Activated naive CD4-positive, alpha-beta T cell (primary cell): ENCODE results near the gene XRCC4.

Source experiments
- DNase-seq, 4 experiments: peaks; one replicate each; lab custom pipeline; 2025; lab: John Stamatoyannopoulos, UW

XRCC4 gene

DNA sequence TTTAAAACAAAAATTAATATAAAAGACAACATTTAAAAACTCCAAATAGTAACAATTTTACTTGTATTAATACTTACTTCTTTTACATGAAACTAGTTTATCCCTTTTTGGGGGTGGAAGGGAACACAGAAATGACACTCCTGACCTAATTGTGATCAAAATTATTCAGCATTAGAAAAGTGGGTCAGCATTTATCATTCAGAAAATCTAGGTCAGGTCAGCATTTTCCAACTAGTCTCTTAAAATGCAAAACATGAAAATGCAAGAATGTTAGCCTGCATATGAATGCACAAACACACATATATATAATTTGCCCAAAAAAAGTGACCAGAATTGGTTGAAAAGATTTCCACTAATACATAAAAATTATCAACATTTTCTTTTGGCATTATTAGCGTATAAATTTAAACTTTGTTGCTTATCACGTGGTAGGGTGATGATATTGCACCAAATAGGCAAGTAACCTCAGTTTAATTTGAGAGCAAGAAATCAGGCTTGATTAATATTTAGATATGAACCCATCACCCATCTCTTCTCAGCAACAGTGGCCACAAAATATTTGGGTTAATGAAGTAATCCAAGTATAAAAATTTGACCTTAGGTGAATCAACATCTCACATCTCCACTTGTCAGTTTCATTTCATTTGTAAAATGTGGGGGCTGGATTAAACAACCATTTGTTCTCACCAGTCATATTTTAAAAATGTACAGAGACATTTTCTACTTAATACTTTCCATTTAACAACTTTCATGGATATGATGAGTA lies 5.9 kb upstream of the XRCC4 start:
- DNase-seq = no peak

DNA sequence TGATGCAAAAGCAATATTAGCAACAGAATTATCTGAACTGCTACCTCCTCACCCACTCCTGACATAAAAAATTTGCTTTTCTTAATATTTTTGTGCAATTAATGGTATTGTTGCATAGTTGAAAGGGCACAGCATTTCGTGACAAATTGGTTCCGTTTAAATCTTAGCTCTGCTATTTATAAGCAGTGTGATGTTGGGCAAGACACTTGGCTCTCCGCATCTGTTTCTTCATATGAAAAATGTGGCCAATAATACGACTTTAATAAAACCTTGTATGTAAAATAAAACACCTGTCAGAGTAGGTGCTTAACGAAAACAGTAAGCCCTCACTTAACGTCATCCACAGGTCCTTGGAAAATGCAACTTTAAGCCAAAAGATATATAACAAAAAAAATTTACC lies 4.4 kb upstream of the XRCC4 start:
- DNase-seq = no peak

DNA sequence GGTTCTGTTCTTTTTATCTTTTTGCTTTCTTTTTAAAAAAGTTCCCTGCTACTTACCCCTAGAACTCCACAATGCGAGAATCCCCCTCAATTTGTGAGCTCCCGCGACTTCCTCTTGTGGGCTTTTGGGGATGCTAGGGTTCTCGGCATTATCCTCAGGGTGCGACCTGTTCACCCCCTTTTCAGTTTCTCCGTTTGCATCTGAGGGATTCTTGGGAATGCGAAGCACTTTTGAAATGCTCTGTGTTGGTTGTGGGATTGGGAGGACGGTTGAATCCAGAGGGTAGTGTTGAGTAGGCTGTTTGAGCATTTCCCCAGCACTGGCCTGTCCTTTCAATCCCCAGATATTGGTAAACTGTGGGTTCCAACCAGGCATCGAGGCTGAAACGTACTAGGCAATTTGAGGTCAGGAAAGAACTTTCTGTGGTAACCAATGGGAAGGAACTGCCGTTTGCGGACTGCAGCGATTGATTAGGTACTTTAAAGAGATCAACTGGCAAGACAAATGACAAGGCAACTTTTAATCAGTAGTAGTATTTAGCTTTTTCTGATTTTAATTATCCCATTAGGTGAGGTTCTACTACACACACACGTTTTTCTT lies 415 bp downstream of the XRCC4 start:
- DNase-seq = no peak

DNA sequence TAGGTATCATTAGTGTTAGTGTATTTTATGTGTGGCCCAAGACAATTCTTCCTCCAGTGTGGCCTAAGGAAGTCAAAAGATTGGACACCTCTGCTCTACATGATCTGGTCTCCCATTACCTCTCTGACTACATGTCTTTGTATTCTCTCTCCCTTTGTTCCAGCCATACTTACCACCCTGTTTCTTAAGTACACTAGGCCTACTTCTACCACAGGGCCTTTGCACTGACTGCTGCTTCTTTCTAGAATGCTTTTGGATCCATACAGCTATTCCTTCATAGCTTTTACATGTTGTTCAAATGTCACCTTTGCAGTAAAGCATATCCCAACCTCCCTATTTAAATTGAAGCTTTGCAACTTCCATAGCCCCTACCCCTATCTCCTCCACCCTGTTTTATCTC lies 5.4 kb downstream of the XRCC4 start:
- no peak for DNase-seq

DNA sequence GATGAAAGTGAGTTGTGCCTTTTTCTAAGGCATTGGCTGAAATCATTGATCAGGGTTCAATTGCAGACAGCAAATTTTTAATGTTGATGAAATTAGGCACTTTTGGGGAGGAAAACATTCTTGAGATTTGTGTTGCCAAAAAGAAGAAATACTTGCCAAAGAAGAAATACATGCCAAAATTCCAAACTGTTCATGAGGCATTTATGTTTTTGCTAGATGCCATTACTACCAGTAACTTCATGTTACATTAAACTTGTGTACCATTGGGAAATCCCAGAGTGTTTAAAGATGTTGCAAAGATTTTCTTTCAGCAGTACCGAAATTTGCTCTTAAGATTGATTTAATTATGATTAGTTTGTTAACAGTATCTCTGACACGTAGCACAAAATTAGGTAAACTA lies 7.0 kb downstream of the XRCC4 start:
- DNase-seq = no peak

DNA sequence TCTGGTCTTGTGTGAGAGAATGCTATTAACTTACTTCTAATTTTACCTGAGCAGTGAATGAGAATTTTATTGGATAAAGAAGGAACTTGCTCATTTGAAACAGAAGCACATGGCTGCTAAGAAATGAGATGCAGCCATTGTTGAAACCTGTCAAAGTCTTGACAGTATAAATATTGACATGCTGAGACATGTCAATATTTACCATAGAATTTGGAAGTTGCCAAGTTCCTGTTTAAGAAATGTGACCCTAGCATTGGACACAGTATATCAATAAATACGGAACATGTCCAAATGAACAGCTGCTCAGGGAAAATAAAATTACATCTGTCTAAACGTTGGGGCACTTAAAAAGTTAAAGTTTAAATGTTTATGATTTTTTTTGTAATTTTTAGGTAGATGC lies 7.8 kb downstream of the XRCC4 start:
- no peak for DNase-seq

DNA sequence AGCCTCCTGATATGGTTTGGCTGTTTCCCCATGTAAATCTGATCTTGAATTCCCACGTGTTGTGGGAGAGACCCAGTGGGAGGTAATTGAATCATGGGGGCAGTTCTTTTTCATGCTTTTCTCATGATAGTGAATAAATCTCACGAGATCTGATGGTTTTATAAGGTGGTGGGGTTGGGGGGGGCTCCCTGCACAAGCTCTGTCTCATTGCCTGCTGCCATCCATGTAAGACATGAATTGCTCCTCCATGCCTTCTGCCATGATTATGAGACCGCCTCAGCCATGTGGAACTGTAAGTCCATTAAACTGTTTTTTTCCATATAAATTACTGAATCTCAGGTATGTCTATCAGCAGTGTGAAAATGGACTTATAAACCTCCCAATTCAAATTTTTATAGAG lies 12.8 kb downstream of the XRCC4 start:
- no peak for DNase-seq

DNA sequence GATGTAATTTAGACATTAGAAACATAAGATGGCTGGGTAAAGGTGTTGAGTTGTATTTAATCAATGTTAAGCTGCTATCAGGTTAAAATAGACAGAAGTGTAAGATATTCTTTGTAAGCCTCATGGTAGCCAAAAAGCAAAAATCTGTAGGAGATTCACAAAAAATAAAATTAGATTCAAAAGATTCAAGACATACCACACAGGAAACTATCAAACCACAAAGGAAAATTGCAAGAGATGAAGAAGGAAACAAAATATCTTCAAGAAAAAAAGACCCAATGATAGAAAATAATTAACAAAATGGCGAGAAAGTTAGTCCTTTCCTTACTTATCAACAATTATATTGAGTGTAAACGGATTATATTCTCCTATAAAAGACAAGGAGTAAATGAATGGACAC lies 15.3 kb downstream of the XRCC4 start:
- DNase-seq = no peak

DNA sequence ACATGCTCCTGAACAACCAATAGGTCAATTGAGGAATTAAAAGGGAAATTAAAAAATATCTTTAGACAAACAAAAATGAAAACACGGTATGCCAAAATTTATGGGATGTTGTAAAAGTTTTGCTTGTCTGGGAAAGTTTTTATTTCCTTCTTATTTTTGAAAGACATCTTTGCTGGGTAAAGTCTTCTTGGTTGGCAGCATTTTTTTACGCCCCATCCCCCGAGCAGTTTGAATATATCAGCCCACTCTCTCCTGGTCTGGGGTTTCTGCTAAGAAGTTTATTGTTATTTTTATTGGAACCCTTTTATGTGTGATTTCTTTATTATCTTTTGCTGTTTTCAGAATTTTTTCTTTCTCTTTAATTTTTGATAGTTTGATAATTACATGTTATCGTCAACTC lies 16.3 kb downstream of the XRCC4 start:
- no peak for DNase-seq

DNA sequence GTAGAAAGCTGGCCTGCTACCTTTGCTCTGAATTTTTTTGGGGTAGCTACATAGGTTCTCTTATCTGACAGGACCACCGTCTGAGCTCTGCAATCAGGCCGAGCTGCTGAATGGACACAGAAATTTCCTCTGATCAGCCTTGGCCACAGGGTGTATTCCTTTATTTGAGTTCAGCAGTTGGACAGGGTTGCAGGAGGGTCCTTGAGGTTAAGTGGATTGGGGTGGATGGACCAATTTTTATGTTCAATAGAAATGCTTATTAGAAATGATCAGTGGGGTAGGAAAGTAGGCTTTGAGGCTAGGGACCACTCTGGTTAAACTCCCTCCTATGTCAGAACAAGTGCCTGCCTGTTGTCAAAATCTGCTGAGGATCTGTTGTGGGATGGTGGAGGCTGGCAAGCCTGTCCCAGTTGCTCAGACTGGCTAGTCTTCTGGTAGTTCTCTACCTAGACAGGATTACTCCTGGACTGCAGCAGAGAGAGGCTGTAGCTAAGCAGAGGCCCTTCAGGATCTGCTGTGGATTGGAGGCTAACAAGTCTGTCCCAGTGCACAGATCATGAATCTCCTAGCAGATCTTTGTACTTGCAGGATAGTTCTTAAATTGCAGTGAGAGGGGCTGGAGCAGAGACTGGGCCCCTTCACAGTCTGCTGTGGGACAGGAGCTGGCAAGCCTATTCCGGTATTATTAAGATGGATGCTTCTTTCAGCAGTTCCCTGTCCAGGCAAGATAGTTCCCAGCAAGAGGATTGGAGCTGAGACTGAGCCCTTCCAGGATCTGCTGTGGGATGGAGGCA lies 18.0 kb downstream of the XRCC4 start:
- no peak for DNase-seq

DNA sequence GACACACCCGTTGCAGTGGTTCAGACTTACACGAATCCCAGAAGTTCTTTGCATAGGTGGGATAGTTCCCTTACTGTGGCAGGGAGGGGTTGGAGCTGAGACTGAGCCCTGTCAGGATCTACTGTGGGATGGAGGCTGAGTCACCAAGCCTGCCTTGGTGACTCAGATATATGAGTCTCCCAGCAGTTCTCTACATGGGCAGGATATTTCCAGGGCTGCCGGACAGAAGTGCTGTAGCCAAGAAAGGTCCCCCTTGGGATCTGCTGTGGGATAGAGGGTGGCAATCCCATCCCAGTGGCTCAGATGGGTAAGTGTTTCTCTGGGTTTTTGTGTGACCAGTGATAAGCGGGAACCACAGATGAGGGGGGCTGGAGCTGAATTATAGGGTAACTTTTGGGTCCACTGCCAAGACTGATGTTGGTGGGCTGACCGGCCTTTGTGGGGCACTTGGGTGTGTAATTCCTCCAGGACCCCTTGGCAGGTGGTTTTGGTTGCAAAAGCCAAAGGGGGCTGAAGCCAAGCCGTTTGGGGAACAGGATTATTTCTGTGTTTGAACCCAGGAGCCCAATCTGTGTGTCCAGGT lies 18.7 kb downstream of the XRCC4 start:
- DNase-seq = no peak

DNA sequence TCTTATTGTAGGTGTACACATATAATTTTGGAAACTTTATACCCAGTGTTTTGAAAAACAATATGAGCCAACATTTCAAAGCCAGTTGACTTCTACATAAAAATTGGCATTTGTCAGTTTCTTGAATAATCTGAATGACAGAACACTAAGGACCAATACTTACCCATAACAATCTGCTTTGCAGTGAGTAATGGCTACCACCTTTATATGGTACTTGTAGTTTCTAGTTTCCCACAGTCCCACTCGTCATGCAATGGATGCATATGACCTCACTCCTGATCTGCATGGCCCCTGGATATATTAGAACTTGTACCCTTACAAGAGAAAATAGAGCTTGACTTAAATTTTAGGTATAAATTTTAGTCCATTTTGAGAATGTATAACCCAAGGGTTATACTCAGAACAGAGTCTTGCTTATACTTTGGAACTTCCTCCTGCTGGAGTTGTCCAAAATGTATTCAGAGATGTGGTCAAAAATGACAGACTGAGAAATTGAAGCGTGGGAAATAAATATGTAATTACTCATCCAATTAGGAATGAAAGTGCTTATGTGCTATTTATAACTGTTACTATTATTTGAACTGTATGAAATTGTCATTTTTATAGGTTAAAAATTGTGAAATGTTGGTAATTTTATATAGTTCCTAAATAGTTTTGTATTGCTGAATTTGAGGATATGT lies 19.5 kb downstream of the XRCC4 start:
- DNase-seq = no peak

DNA sequence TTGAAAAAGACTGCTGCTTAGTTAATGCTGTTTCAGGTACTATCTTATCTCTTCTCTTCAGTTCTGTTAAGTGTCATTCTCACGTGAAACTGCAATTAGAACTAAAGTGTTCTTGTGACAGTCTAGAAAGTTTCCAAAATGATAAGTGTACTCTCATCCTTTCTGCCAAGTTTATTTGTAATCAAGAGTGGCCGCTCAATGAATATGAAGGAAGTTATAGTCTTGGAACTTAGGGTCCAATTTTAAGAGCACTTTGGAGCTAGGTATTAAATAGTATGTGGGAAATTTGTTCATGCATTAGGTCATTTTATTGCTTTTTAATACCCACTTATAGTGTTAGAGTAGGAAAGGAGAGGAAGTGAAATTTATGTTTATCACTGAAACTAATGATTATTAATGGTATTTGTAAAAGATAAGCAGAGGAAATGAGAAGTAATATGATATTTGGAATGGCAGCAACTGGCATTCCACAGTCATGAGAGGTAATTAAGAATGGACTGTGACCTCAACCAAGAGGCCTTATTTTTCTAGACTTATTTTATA lies 20.4 kb downstream of the XRCC4 start:
- DNase-seq = no peak

DNA sequence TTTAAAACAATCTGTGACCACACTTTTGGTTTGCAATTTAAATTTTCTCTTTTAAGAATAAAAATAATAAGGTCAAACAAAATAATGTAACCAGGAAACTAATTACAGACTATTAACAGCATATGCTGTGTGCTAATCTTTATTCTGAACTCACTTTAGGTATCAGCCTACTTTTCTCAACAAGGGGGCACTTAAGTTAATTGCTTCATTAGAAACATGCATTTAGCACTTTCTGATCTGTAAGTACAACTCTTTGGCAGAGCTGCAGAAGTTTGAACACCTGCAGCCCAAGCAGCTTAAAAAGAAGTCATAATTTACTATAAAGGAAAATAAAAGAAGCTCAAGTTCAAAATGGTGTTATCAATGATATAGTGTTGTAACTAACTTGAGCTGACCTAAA lies 21.7 kb downstream of the XRCC4 start:
- no peak for DNase-seq

DNA sequence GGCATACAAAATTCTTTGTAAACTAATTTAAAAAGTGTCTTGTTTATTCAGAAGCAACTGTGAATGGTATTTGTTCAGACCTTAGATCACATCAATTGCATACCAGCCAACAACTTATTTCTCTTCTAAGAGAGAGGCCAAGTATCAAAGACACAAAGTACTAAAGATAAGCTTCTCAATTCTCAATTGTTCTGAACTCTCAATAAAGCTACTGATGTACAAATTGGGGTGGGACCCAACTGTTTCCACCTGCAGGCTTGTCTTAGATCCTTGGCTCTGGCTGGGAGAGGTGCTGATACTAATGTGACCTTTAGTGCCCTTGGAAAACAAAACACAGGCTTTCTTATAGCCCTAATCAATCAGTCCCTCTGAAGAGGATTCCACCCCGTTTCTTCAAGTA lies 22.1 kb downstream of the XRCC4 start:
- DNase-seq = no peak

DNA sequence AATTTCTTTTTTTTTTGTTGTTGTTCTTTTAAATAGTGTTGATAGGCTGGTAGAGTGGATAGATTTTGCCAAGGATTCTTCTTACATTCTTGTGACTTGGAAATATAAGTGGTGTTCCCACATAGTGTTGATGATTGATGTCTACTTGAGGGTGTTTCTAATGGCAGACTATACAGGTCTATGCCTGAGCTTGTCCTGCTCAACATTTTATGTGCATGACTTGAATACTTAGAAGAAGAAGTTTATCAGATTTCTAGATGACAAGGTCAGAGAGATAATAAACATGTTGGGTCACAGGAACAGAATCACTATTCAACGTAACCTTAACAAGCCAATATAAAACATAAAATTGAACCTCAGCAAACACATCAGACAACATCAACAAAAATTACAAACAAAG lies 24.2 kb downstream of the XRCC4 start:
- no peak for DNase-seq

DNA sequence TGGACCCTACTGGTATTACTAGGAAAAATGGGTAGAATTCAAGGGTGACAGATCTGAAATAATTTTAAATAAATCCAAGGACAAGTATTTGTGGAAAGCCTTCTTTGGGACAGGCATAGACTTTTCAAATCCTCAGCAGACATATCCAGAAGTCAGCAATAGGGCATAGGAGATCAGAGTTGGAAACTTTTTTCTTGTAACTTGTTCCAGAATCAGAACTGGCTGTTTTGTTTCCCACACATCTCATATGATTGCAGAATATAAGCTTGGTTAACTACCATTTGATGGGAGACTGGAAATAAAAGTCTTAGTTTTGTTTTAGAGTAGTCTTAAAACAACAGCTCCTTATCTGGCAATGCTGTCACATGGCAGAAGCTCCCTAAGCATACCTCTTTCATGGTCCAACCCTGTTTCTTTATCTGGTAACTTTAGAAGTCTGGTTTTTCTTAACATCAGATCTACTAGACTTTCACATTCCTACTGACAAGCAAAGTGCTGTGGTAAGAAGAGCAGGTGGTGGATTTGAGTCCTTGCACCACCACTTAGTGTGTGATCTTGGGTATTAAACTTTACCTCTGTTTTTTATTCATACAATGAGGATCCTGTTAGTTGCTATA lies 25.1 kb downstream of the XRCC4 start:
- DNase-seq = no peak

DNA sequence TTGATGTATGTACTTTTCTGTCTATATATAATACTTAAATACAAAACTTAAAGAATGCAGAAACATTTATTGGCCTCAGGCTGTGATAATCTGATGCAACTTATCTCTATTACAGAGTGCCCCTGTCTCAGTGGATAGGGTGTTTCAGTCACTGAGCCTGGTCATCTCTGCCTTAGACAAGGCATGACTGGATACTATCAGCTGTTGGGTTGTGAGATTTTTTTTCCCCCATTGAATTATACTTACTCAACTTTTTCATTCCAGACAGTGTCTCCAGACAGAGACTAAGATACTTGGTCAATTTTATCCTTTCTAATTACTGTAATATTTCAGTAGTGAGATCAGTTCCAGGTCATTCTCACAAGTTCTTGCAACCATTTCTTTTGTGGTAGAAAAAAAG lies 26.7 kb downstream of the XRCC4 start:
- DNase-seq = no peak

DNA sequence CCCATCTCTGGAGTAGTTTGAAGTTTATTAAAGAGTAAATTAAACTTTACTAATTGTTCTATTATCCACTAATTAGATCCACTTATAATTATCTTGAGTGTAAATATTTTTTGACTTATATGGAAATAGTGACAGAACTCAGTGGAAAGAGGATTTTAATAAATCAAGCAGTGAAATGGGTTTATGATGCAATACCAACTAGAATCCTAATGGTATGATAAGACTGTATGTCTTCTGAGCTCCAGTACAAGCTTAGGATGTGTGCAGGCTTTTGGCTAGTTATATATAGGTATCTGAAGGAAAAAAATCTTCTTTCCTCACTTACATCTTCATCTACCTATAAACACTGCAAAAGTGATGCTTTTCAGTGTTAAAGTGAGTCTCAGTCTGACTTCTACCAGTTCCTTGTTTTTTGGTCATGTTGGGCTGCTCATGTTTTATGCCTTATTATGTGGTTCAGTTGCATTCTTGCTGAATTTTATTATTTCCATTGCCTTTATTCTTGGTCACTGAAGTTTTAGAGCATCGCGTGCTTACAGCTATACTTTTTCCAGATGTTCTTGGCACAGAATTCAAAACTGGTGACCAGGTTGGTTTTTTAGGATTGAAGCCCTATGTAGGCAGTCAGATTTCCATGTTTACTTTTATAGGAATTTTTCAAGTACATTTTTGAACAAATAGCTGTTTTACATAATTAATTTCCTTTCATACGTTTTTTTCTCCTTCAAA lies 30.5 kb downstream of the XRCC4 start:
- DNase-seq = no peak

DNA sequence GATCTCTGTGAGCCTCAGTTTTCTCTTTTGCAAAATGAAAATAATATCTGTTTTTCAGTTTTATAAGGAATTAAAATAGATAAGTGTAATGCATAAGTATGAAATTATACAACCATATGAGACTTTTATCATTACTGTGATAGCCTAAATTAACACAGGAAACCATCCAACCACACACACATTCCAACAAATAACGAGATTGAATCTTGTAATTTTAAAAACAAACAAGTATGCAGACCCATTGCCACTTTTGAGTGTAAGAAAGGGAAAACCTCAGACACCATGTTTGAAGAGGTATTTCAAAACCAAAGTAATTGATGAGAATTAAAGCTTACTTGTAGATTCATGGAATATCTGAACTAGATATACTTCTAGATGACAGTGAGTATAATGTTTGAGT lies 32.0 kb downstream of the XRCC4 start:
- no peak for DNase-seq

DNA sequence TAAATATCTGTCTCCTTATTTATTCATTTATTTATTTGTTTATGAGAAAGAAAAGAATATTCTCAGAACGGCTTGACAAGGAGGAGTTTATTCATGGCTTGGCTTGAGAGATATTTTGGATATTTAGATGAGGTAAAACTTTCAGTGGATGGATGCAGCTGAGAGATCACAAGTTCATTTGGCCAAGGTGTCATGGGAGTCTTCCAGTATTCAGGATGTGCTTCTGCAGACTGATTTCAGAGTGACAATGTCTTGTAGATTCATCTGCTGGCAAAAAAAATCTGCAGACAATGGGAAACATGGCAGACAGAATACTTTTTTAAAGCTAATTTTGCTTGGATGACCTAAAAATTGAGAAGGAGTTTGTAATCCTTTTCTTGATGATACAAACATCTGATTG lies 38.5 kb downstream of the XRCC4 start:
- no peak for DNase-seq
